Fibroblast of lung (primary cell): ENCODE results near the gene YIPF6. TPM values are rescaled to one million over a fixed set of nuclear protein-coding genes. Genes with fewer than 3 reads are reported as not detected.

Source experiments
- DNase-seq, 2 donors: peaks; one replicate each; pipeline versions ENCODE4 v3.0.0 to v3.0.0-alpha.2; 2010; ENCODE audit warnings: low read depth in 2 of 2
- H2AFZ ChIP-seq: 2 replicates; pipeline ENCODE4 v1.5.1; 2012; ENCODE audit warnings: low read length, control low read depth, inconsistent platforms
- H3K27ac ChIP-seq: 2 replicates; pipeline ENCODE4 v1.5.1; 2011; ENCODE audit warnings: low read length, control low read depth; ENCODE audit not compliant: insufficient read depth
- H3K27me3 ChIP-seq: 2 replicates; pipeline ENCODE4 v1.5.1; 2011; ENCODE audit warnings: mild to moderate bottlenecking, low read length; ENCODE audit not compliant: control insufficient read depth, insufficient read depth
- H3K36me3 ChIP-seq: 2 replicates; pipeline ENCODE4 v1.5.1; 2011; ENCODE audit warnings: low read length; ENCODE audit not compliant: control insufficient read depth, insufficient read depth
- H3K4me1 ChIP-seq: 2 replicates; pipeline ENCODE4 v1.5.1; 2011; ENCODE audit warnings: low read length; ENCODE audit not compliant: control insufficient read depth, insufficient read depth; ENCODE audit errors: extremely low read depth
- H3K4me2 ChIP-seq: 2 replicates; pipeline ENCODE4 v1.5.1; 2011; ENCODE audit warnings: low read length, control low read depth; ENCODE audit not compliant: insufficient read depth; ENCODE audit errors: extremely low read depth
- H3K4me3 ChIP-seq, 4 experiments: fragments of 200-600 bp in 1 of 4; sonication (generic) in 1 of 4; replicated peaks in 1 of 4; 2 replicates each; pipeline ENCODE4 v1.5.1; 2011 to 2016; ENCODE audit warnings: low read length in 4 of 4, low read depth in 3 of 4, mild to moderate bottlenecking in 3 of 4, control low read depth in 2 of 4, inconsistent platforms in 1 of 4, mixed read lengths in 1 of 4; ENCODE audit not compliant: insufficient read depth in 1 of 4; ENCODE audit errors: control extremely low read depth in 1 of 4
- H3K79me2 ChIP-seq: 2 replicates; pipeline ENCODE4 v1.5.1; 2012; ENCODE audit warnings: mild to moderate bottlenecking, low read length, inconsistent platforms; ENCODE audit not compliant: control insufficient read depth, insufficient read depth
- H3K9ac ChIP-seq: 2 replicates; pipeline ENCODE4 v1.5.1; 2011; ENCODE audit warnings: mild to moderate bottlenecking, low read length, control low read depth; ENCODE audit not compliant: insufficient read depth
- H3K9me3 ChIP-seq: 2 replicates; pipeline ENCODE4 v1.5.1; 2012; ENCODE audit warnings: low read depth, low read length; ENCODE audit not compliant: control insufficient read depth, insufficient read depth
- H4K20me1 ChIP-seq: 2 replicates; pipeline ENCODE4 v1.5.1; 2011; ENCODE audit warnings: low read length; ENCODE audit not compliant: control insufficient read depth, insufficient read depth; ENCODE audit errors: extremely low read depth
- EZH2 ChIP-seq: IDR thresholded peaks from 2 replicates; pipeline ENCODE4 v1.5.1; 2012; ENCODE audit warnings: low read length, control low read depth, mild to moderate bottlenecking; ENCODE audit errors: missing control alignments
- polyA plus RNA-seq, 2 donors: library from polyadenylated mRNA; depleted of rRNA in 1 of 2; stranded (reverse) in 1 of 2; unstranded in 1 of 2; fragments of >200 nt; gene quantifications; 2 replicates each; pipeline ENCODE4 v1.2.1, GENCODE V29; 2011 to 2012; ENCODE audit warnings: missing spikeins in 1 of 2
- total RNA-seq: library from RNA; depleted of rRNA; stranded (reverse); fragments of >200 nt; gene quantifications from 2 replicates; pipeline ENCODE4 v1.2.1, GENCODE V29; 2014
- TF ChIP-seq, protein P1 (sequence below), 2 donors: IDR thresholded peaks in 1 of 2; conservative IDR thresholded peaks in 1 of 2; 1 replicate in 1 of 2; 2 replicates in 1 of 2; pipeline ENCODE4 v1.5.1; 2011 to 2012; ENCODE audit warnings: low read length in 2 of 2, control low read depth in 1 of 2, inconsistent platforms in 1 of 2, low read depth in 1 of 2, mild to moderate bottlenecking in 1 of 2

YIPF6 gene
- total and polyA plus RNA-seq, 2 donors (not counting 1 experiment from before 2014, with no cell fraction given) = 25.8 to 28.7 TPM

DNA sequence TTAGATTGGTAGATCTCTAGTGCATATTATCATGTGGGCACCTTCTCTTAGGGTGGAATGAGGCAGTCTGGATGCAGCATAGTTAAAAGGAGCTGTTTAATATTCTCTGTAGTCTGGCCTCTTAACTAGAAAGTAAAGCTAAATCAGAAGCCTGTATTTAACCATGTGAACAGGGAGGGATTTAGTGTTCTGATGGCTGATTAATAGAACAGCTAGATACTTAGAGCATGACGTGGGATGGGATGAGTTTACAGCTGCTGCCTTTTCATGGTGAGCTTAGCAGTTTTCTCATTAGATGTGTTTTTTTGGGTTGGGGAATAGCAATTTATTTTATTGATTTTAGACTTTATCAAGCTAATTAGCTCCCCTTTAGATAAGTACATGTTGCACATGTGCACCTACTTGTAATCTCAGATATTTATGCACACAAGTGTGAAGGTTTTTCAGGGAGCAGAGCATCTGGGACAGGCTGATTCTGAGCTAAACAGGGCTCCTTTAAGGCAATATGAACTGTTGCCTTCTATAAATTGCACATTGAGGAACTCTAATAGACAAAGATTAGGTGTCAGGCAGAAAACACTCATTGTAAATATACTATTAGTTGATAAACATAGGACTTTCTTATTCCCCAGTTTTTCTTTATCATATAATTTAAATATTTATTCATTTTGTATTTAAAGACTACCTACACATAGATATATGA lies 34.1 kb downstream of the YIPF6 start:
- H3K4me3 ChIP-seq = no peak overlapping the region
- H3K9me3 ChIP-seq = no peaks in the 10 kb centered on the region
- no peaks in the 10 kb centered on the region for H3K79me2 ChIP-seq
- peak in 1 of 2 donors; percentile 30 for DNase-seq
- no peaks in the 10 kb centered on the region for H3K36me3 ChIP-seq
- H3K27ac ChIP-seq = no peak overlapping the region
- no peaks in the 10 kb centered on the region for H4K20me1 ChIP-seq
- H3K4me1 ChIP-seq = no peaks in the 10 kb centered on the region
- no peaks in the 10 kb centered on the region for H3K27me3 ChIP-seq
- no peak overlapping the region for H3K9ac ChIP-seq
- TF ChIP-seq EZH2 = no peak
- TF ChIP-seq, protein P1, sequence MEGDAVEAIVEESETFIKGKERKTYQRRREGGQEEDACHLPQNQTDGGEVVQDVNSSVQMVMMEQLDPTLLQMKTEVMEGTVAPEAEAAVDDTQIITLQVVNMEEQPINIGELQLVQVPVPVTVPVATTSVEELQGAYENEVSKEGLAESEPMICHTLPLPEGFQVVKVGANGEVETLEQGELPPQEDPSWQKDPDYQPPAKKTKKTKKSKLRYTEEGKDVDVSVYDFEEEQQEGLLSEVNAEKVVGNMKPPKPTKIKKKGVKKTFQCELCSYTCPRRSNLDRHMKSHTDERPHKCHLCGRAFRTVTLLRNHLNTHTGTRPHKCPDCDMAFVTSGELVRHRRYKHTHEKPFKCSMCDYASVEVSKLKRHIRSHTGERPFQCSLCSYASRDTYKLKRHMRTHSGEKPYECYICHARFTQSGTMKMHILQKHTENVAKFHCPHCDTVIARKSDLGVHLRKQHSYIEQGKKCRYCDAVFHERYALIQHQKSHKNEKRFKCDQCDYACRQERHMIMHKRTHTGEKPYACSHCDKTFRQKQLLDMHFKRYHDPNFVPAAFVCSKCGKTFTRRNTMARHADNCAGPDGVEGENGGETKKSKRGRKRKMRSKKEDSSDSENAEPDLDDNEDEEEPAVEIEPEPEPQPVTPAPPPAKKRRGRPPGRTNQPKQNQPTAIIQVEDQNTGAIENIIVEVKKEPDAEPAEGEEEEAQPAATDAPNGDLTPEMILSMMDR (conservative IDR thresholded peaks at IDR 0.05 in 1 of 2, IDR thresholded peaks at IDR 0.05 in 1 of 2; ENCODE audit: low read depth in 1 of 2, low read length in 2 of 2) = no peak
- H2AFZ ChIP-seq = no peak overlapping the region
- no peak overlapping the region for H3K4me2 ChIP-seq

DNA sequence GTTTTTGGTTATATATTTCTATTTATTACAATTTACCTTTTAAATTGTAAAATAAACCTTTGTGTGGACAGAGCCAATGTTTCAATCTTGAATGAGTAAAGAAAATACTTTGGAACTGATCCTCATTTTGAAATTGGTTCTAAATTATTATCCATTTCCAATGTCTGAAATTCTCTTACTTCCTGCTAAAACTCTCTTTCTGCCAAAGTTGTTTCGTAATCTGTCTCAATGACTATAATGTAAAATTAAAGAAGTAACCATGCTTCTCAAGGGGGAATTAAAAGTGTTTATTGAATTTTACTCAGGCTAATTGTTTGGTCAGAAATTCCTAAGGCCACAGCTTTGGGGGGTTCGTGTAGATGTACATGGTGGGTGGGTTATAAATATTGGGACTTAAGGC lies 34.8 kb downstream of the YIPF6 start:
- Histone ChIP-seq H3K27me3 (no peaks in the 10 kb centered on the region), H3K4me3 (no peak overlapping the region), H3K4me1 (no peaks in the 10 kb centered on the region), H3K9ac (no peak overlapping the region), H3K27ac (no peak overlapping the region), H2AFZ (no peak overlapping the region), H3K36me3 (no peaks in the 10 kb centered on the region), H3K79me2 (no peaks in the 10 kb centered on the region), H3K4me2 (no peak overlapping the region), H3K9me3 (no peaks in the 10 kb centered on the region), H4K20me1 (no peaks in the 10 kb centered on the region)
- no peak for TF ChIP-seq EZH2
- TF ChIP-seq, protein P1 (conservative IDR thresholded peaks at IDR 0.05 in 1 of 2, IDR thresholded peaks at IDR 0.05 in 1 of 2; ENCODE audit: low read depth in 1 of 2, low read length in 2 of 2) = no peak
- DNase-seq = peak in 1 of 2 donors; percentile 17

DNA sequence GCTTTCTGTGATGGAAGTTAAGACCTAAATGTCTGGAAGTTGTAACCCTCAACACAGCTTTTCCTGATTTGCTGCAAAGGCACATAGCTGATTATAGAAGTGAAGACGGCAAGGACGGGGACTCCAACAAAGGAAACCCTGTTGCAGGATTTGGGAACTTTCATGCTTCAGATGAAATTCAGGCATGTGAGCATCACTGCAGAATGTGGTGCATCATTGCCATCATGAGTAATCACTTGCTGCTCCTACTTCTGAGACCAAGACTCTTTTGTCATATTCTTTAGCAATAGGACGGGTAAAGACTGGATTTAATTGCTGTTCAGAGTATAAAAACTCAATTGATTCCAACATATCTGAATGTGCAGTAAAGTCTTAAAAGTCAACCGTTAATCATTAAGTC lies 35.8 kb downstream of the YIPF6 start:
- DNase-seq = no peak
- Histone ChIP-seq H3K27me3 (no peaks in the 10 kb centered on the region), H3K36me3 (no peaks in the 10 kb centered on the region), H3K4me2 (no peak overlapping the region), H3K4me3 (no peak overlapping the region), H3K79me2 (no peaks in the 10 kb centered on the region), H3K4me1 (no peaks in the 10 kb centered on the region), H3K27ac (no peak overlapping the region), H3K9ac (no peak overlapping the region), H3K9me3 (no peaks in the 10 kb centered on the region), H4K20me1 (no peaks in the 10 kb centered on the region), H2AFZ (no peak overlapping the region)
- no peak for TF ChIP-seq EZH2
